HG02943 (cell line): ENCODE results near the gene ZNF644.
"Not testable (repeated sequence)": the region's sequence is repeated elsewhere in the genome, so short reads cannot be mapped to it uniquely, and the experiment has no call there.

Experiments
- ATAC-seq: cut with Tn5 transposase; IDR thresholded peaks from one replicate; pipeline ENCODE4 v1.9.1; 2021; ENCODE audit warnings: mild to moderate bottlenecking, low read depth, moderate library complexity; ENCODE audit not compliant: unreplicated experiment

The ZNF644 gene

DNA sequence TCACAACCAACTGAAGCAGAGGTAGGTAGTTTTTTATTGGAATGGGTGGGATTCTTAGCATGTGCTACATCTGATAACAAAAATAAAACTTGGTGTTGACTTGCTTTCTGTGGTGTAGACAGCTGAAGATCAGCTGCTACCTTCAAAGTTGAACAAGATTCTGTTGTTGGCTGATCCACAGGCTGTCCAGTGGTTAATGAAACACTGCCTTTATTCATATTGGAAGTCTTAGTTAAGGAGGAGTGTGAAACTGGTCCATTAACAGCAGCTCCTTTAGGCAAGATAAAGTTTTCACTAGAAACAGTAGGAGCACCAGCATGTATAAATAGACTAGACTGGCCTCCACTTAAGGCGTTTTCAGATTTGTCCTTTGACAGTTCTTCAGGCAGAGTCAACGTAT, 81.1 kb downstream of the ZNF644 start:
- no peak for ATAC-seq

DNA sequence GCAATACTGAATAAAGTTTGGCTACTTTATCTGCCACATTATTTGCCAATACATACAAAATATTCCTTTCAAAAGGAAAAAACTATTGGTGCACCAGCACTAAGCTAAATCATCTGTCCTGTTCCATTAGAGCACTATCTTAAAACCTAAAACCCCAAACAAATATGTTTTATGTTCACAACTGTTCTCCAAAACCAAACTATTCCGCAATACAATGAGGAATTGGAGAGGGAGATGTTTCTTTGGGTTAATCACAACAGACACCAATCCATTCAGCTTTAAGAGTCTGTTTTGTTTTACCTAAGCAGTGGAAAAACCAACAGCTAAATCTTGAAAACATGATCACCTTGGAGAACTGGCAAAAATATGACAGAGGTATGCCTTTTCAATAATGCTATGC, 85.1 kb downstream of the ZNF644 start:
- ATAC-seq = no peak

DNA sequence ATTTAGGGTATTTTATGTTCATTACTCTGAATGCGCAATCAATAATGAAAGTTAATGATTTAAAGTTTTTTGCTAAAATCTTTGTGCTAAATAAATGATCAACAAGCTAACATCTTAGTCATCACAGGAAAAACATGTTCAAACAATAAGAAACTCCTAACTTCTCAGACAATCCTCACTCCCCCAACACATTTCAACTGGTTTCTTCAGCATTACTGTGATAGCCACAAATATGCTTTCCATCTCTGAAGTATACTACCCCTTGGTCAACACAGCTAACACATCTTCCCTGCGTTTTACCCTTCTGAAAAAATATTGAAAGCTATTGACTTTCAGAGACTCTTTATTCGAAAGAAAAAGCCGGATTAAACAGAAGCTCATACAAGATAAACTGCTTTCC, 85.8 kb downstream of the ZNF644 start:
- no peak for ATAC-seq

DNA sequence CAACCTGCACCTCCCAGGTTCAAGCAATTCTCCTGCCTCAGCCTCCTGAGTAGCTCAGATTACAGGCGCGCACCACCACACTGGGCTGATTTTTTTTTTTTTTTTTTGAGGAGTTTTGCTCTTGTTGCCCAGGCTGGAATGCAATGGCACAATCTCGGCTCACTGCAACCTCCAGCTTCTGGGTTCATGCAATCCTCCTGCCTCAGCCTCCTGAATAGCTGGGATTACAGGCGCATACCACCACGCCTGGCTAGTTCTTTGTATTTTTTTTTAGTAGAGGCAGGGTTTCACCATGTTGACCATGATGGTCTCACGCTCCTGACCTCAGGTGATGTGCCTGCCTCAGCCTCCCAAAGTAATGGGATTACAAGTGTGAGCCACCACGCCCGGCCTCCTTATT, 93.6 kb downstream of the ZNF644 start:
- ATAC-seq = not testable (repeated sequence)

DNA sequence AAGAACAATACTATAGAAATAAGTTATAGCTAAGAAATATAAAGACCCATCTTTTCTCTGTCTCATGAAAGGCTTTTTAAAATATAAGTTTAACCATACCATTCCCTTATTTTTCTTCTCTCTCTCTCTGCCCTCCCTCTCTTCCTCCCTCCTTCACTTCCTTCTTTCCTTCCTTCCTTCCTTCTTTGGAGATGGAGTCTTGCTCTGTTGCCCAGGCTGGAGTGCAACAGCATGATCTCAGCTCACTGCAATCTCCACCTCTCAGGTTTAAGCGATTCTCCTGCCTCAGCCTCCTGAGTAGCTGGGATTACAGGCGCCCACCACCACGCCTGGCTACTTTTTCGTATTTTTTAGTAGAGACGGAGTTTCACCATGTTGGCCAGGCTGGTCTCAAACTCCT, 94.2 kb downstream of the ZNF644 start:
- ATAC-seq = not testable (repeated sequence)

DNA sequence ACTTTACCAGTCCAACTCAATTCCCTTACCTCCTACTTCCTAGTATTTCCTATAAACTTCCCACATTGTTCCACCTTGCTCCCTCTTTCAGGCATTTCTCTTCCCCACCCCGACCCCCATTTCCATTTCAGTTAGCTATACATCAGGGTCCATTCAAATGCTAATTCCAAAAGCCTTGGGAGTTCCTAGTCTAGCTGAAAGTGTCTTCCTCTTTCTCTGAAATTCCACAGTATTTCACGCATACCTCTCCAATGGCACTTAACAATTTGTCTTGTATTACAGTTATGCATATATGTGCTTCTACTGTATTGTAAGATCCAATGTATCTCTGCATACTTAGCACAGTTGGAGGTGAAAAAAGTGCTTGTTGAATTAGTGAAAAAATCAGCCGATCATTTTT, 94.9 kb downstream of the ZNF644 start:
- no peak for ATAC-seq

DNA sequence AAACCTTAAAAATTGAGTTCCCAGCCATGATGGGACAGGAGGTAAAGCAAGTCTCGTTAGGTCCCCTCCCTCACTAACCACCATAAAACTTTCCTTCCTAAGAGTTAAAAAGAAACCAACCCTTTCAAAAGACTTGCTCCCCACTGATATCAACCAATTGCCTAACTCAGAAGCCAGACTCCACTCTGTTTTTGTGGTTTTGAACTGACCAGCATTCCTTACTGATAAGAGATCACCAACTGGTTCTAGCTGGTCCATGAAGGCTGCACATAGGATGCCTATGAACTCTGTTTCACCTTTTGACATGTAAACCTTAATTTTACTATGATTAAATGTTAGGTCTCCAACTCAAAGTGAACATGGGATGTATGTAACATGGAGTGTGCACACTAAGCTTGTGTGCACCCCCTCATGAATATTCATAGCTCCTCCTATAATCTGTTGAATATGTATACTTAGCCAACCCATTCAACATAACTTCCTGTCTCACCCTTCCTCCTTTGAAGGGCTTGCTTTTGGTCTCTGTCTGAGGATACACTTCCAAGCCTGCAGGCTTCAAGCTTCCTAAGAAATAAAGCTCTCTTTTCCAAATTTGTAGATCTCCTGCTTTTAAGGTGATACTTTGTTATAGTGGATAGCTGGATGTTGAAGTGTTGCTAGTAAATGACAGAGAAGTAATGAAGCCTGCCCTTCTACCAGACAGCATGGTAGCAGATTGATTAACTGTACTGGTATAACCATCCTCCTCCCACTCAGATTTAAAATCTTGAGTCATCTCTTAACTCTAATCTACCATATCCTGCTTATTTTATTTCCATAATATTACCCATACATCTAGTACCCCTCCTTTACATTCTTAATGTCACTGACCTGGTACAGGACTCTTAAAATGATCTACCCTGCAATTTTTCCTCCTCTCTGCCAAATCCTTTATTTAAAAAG, 95.6 kb downstream of the ZNF644 start:
- no peak for ATAC-seq

DNA sequence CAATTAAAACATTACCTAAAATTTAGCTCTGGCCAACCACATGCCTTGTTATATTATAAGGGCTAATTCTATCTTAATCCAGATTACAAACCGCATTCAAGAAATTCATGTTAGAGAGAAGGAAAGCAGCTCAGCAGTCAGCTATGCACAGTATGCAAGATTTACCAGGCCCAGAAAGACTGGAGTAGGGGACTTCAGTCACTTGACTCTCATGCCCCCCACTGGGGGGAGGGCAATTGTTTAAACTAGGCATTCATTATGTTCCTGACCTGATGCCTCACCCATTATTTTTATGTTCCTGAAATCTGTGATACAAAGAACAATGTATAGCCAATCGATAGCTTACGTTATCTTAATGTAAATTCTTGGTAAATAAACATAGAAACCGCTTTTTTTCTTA, 96.9 kb downstream of the ZNF644 start:
- no peak for ATAC-seq

DNA sequence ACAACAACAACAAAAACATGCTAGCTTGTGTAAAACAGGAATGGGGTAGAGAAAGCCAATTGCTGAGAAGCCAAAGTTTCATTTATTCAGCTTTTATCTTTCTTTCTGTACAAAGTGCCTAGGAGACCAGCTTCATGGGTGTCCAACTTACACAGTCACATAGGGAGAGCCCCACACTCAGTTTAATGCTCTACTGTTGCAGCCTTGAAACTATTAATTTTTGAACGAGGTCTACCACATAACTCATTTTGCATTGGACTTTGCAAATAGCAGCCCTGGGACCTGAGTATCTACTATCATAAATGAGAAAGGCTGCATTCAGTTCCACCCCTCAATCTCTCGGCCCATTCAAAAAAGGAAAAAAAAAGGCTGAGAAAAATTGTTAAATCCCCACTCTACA, 98.8 kb downstream of the ZNF644 start:
- no peak for ATAC-seq

DNA sequence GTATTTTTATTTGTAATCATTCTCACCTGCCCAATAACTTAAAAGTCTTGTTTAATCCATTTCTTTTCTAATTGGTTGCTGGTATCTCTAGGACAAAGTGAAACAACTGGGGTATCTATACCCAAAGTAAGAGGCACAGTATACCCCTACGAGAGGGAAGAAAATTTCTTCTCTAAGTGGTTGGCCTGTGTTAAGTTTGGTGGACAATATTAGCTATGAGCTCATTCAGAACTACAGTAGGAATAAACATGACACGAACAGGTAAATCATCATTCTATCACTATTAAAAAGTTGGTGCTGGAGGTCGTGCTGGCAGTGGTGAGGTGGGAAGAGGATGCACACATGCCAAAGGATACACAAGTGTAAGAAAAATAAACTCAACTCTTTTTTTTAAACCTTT, 99.6 kb downstream of the ZNF644 start:
- ATAC-seq = no peak

DNA sequence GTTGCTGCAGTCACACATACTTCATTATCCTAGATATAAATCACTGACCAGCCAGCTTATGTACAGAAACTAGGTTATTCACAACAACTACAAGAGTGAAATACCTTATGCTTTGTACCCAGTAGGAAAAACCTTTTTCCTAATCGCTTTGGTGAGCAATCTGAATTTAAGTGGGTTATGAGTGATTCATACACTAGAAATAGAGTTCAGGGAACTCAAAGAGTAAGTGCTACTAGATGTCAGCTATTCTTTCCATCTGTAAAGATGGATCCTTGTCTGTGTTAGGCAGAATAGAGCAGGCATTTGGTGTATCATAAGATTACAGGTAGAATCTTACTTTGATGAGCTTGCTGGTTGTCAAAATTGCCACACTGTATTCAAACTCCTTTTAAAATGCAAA, 101.9 kb downstream of the ZNF644 start:
- ATAC-seq = no peak

DNA sequence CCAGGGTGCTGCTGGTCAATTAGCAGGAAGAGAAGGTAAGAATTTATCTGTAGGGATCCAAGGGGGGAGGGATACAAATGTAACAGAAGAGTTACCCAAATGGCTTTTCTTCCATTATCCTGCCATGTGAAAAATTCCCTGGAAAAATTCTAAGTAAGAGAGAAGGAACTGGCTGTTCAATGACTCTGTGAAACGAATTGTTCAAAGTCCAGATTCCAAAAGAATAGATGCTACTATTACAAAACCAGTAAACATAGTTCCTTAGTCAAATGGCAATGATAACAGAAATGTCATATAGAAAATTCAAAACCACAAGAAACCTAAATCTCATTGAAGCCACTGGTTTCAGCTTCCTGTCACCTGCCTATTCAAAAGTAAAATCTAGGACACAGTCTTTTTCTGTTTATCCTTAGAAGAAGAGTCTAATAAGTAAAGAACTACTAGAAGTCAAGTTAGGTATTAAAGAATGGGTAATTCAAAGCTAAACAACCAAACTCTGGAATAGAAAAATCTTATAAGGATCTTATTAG, 102.6 kb downstream of the ZNF644 start:
- ATAC-seq = no peak

DNA sequence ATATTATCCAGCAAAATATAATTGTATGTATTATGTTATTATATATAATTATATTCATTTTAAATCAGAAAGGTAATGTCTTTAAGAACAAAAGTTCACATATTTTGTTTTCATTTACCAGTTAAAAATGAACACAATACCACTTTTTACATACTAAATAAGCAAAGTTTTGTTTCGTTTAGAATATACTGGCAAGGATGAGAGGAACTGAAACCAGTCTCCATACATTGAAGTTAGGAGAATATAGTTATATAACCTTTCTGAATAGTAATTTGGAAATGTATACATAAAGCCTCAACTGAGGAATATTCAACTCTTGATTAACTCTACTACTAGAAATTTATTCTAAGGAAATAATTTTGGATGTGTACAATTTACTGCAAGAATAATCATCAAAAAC, 110.5 kb downstream of the ZNF644 start:
- ATAC-seq = no peak

DNA sequence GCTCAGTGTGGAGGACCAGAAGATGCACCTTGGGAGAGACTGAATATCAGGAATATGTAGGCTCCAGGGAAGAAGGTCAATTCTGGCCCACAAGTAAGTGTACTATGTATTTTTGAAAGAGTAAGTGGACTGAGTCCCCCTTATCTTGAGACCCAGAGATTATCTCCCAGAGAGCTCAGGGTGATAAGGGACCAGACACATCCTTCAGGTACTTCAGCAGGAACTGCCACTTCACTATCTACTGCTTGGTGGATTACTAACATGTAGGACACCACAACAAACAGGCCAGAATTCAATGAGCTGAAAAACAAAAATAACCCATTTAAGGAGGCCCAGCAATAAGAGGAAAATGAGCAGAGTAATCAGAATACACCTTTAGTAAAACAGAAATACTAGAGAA, 119.2 kb downstream of the ZNF644 start:
- ATAC-seq = no peak

DNA sequence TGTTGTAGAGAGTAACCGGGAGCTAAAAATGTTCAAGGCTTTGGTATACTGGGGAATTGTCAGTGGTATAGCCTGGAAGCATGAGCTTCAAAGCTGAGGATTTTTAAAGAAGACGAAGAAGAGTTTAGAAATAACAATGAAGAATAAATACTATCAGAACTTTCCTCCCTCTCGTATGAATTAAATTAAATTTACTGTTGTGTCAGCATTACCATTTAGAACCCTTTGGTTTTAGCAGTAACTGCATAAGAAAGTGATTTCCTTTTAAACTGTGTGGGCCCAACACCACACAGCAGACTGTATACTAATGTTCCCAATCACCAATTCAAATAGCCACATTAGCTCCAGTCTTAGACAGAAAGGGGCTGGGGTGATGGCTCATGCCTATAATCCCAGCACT, 122.6 kb downstream of the ZNF644 start:
- no peak for ATAC-seq

DNA sequence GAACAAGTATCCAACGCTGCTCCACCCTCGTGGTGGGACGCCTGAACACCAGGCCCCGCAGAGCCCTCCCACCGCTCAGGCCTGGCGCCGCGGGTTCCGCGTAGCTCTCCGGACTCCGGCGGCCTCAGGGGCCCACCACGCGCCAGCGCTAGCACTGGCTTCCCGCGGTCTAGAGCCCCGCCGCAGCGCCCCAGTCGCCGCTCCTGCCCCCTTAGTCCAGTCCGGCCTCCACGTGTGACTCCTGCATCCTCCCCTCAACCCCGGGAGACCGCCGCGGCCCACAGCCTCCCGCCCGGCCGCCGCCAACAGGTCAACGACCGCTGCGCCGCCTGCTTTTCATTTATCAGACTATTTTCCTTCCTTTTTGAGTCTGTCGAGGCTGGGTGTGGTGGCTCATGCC, 128.2 kb downstream of the ZNF644 start:
- ATAC-seq = not testable (repeated sequence)

DNA sequence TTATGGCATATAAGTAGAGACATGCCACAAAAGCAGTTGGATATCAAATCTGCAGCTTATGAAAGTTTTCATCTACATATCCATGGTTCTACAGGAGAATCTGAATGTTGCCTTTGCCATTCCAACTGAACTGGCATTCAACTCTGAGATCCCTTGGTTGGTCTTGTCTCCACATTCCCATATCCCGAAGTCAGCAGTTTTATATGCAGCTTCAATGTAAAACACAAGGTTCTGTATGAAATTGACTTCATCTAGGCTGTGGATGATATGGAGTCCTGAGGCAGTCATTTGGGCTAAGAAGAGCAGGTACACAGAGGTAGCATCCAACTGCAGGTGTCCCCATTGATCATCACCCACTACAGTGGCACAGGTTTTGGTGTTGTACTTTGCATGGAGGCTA, 129.0 kb downstream of the ZNF644 start:
- not testable (repeated sequence) for ATAC-seq

DNA sequence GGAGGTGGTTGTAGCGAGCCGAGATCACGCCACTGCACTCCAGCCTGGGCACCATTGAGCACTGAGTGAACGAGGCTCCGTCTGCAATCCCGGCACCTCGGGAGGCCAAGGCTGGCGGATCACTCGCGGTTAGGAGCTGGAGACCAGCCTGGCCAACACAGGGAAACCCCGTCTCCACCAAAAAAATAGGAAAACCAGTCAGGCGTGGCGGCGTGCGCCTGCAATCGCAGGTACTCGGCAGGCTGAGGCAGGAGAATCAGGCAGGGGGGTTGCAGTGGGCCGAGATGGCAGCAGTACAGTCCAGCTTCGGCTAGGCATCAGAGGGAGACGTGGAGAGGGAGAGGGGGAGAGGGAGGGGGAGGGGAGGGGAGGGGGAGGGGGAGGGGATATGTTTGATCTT, 129.6 kb downstream of the ZNF644 start:
- ATAC-seq = not testable (repeated sequence)

DNA sequence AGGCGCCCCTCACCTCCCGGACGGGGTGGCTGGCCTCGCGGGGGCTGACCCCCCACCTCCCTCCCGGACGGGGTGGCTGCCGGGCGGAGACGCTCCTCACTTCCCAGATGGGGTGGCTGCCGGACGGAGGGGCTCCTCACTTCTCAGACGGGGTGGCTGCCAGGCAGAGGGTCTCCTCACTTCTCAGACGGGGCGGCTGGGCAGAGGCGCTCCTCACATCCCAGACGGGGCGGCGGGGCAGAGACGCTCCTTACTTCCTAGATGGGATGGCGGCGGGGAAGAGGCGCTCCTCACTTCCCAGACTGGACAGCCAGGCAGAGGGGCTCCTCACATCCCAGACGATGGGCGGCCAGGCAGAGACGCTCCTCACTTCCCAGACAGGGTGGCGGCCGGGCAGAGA, 130.1 kb downstream of the ZNF644 start:
- not testable (repeated sequence) for ATAC-seq

DNA sequence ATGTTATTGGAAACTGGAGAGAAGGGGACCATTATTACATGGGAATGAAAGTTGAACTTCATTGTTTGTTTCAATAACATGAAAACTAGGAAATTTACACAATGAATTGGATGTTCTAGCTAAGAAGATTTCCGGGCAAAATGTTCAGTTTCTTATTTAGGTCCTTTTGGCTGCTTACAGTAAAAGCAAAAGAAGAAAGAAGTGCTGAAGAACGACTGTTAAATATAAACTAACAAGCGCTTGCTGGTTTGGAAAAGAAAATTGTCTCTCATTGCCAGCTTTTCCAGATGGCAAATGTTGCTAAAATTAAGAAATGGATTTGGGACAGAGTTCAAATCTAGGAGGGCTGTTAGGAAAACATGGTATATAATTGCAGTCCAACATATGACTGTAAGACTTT, 139.6 kb downstream of the ZNF644 start:
- no peak for ATAC-seq

DNA sequence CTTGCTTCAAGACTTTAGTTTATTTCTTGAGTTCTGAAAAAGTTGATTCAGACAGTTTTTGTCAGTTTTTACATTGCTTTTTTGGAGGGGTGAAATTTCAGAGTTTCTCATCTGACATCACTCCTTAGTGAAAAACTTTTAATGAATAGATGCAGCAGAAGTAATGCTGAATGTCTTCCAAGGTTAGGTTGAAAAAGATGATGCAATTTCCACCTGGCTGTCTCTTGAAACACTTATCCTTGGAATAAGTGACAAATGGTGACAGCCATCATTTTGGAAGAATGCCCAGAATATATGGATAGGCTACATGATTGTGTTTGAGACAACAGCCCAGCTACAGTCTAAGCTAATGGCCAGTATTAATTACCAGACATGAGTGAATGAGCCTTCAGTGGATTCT, 140.8 kb downstream of the ZNF644 start:
- ATAC-seq = no peak

DNA sequence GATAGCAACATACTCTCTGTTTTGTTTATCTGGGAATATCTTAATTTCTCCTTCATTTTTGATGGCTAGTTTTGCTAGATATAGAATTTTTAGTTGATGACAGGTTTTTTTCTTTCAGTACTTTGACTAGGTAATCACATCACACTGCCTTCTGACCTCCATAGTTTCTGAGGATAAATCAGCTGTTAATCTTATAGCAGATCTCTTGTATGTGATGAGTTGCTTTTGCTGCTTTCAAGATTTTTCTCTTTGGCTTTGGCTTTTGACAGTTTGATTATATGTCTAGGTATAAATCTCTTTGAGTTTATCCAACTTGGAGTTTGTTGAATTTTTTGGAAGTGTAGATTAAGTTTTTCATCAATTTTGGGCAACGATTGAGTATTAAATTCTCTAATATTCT, 142.6 kb downstream of the ZNF644 start:
- no peak for ATAC-seq
